ENCODE data around the gene ALDOB. TPM values are rescaled to one million over a fixed set of nuclear protein-coding genes. Genes with fewer than 3 reads are reported as not detected.

ALDOB gene
- total and polyA plus RNA-seq, 2 of the 8 experiments (the other 6 are each of a cell fraction or from before 2014, with no cell fraction given) = not detected

DNA sequence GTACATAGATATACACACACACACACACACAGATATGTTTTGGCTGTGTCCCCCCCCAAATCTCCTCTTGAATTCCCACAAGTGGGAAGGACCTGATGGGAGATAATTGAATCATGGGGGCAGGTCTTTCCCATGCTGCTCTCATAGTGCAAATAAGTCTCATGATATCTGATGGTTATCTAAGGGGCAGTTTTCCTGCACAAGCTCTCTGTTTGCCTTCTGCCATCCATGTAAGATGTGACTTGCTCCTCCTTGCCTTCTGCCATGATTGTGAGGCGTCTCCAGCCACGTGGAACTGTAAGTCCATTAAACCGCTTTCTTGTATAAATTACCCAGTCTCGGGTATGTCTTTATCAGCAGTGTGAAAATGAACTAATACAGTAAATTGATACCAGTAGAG is 15.9 kb upstream of the ALDOB start (continued):
- TF ChIP-seq, protein P1, sequence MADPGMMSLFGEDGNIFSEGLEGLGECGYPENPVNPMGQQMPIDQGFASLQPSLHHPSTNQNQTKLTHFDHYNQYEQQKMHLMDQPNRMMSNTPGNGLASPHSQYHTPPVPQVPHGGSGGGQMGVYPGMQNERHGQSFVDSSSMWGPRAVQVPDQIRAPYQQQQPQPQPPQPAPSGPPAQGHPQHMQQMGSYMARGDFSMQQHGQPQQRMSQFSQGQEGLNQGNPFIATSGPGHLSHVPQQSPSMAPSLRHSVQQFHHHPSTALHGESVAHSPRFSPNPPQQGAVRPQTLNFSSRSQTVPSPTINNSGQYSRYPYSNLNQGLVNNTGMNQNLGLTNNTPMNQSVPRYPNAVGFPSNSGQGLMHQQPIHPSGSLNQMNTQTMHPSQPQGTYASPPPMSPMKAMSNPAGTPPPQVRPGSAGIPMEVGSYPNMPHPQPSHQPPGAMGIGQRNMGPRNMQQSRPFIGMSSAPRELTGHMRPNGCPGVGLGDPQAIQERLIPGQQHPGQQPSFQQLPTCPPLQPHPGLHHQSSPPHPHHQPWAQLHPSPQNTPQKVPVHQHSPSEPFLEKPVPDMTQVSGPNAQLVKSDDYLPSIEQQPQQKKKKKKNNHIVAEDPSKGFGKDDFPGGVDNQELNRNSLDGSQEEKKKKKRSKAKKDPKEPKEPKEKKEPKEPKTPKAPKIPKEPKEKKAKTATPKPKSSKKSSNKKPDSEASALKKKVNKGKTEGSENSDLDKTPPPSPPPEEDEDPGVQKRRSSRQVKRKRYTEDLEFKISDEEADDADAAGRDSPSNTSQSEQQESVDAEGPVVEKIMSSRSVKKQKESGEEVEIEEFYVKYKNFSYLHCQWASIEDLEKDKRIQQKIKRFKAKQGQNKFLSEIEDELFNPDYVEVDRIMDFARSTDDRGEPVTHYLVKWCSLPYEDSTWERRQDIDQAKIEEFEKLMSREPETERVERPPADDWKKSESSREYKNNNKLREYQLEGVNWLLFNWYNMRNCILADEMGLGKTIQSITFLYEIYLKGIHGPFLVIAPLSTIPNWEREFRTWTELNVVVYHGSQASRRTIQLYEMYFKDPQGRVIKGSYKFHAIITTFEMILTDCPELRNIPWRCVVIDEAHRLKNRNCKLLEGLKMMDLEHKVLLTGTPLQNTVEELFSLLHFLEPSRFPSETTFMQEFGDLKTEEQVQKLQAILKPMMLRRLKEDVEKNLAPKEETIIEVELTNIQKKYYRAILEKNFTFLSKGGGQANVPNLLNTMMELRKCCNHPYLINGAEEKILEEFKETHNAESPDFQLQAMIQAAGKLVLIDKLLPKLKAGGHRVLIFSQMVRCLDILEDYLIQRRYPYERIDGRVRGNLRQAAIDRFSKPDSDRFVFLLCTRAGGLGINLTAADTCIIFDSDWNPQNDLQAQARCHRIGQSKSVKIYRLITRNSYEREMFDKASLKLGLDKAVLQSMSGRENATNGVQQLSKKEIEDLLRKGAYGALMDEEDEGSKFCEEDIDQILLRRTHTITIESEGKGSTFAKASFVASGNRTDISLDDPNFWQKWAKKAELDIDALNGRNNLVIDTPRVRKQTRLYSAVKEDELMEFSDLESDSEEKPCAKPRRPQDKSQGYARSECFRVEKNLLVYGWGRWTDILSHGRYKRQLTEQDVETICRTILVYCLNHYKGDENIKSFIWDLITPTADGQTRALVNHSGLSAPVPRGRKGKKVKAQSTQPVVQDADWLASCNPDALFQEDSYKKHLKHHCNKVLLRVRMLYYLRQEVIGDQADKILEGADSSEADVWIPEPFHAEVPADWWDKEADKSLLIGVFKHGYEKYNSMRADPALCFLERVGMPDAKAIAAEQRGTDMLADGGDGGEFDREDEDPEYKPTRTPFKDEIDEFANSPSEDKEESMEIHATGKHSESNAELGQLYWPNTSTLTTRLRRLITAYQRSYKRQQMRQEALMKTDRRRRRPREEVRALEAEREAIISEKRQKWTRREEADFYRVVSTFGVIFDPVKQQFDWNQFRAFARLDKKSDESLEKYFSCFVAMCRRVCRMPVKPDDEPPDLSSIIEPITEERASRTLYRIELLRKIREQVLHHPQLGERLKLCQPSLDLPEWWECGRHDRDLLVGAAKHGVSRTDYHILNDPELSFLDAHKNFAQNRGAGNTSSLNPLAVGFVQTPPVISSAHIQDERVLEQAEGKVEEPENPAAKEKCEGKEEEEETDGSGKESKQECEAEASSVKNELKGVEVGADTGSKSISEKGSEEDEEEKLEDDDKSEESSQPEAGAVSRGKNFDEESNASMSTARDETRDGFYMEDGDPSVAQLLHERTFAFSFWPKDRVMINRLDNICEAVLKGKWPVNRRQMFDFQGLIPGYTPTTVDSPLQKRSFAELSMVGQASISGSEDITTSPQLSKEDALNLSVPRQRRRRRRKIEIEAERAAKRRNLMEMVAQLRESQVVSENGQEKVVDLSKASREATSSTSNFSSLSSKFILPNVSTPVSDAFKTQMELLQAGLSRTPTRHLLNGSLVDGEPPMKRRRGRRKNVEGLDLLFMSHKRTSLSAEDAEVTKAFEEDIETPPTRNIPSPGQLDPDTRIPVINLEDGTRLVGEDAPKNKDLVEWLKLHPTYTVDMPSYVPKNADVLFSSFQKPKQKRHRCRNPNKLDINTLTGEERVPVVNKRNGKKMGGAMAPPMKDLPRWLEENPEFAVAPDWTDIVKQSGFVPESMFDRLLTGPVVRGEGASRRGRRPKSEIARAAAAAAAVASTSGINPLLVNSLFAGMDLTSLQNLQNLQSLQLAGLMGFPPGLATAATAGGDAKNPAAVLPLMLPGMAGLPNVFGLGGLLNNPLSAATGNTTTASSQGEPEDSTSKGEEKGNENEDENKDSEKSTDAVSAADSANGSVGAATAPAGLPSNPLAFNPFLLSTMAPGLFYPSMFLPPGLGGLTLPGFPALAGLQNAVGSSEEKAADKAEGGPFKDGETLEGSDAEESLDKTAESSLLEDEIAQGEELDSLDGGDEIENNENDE (IDR thresholded peaks at IDR 0.05; ENCODE audit: insufficient replicate concordance, low read length) = no peak
- TF ChIP-seq BRCA1 (IDR thresholded peaks at IDR 0.05; ENCODE audit: low read depth, low read length) (no peak), KDM4A (IDR thresholded peaks at IDR 0.05; ENCODE audit: low read depth, low read length, severe bottlenecking) (no peak)
